ENCODE data around the gene SELENOM.

The SELENOM gene, protein sequence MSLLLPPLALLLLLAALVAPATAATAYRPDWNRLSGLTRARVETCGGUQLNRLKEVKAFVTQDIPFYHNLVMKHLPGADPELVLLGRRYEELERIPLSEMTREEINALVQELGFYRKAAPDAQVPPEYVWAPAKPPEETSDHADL

GRCh38 chr22:31107178-31107893, at the start of gene SELENOM:
SELENOM (minus strand) TSS chr22:31107568; CDS start chr22:31107505, 63 bp downstream.
- Mint-ChIP-seq H3K9me3 (no peaks in the 10 kb centered on the region), H3K4me3 (peak within 1 kb of the TSS; percentile 79), H3K4me1 (ENCODE audit: low read depth) (peaks cover 6% of the 10 kb centered on the region), H3K27ac (peak within 1 kb of the TSS; percentile 5), H3K36me3 (ENCODE audit: low read depth) (no peaks in the 10 kb centered on the region), H3K27me3 (ENCODE audit: low read depth) (no peaks in the 10 kb centered on the region)

DNA sequence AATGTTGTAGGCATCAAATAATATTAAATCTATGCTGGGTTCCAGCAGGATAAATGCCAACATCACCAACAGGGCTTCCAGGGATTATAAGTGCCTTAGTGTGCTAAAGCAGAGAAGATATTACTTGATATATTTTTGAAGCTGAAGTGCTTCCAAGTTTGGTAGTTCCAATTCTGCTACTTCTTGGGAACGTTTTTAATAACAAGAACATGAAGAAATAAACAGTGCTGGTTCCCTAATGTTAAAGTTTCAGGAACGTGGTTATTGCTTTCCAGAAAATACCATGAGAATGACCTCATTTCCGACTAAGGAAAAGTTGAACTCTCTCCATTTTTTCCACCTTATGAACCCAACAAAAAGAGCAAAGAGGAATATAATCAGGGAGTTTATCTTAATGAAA, 48.1 kb upstream of the SELENOM start:
- Mint-ChIP-seq H3K27ac (no peak overlapping the region), H3K9me3 (no peaks in the 10 kb centered on the region), H3K4me1 (ENCODE audit: low read depth) (peaks cover 7% of the 10 kb centered on the region), H3K4me3 (no peak overlapping the region), H3K27me3 (ENCODE audit: low read depth) (peaks cover 13% of the 10 kb centered on the region), H3K36me3 (ENCODE audit: low read depth) (peaks cover 2% of the 10 kb centered on the region)

GRCh38 chr22:31154975-31155374, 47.6 kb upstream of the SELENOM start:
- H3K27ac Mint-ChIP-seq = no peak overlapping the region
- peaks cover 13% of the 10 kb centered on the region for H3K27me3 Mint-ChIP-seq (ENCODE audit: low read depth)
- H3K4me1 Mint-ChIP-seq (ENCODE audit: low read depth) = peaks cover 6% of the 10 kb centered on the region
- H3K4me3 Mint-ChIP-seq = no peak overlapping the region
- peaks cover under 1% of the 10 kb centered on the region for H3K36me3 Mint-ChIP-seq (ENCODE audit: low read depth)
- H3K9me3 Mint-ChIP-seq = no peaks in the 10 kb centered on the region

- no peaks in the 10 kb centered on the region for H3K9me3 Mint-ChIP-seq
- H3K36me3 Mint-ChIP-seq (ENCODE audit: low read depth) = no peaks in the 10 kb centered on the region
- H3K27me3 Mint-ChIP-seq (ENCODE audit: low read depth) = peaks cover 3% of the 10 kb centered on the region
- H3K27ac Mint-ChIP-seq = no peak overlapping the region
- H3K4me3 Mint-ChIP-seq = no peak overlapping the region
- no peaks in the 10 kb centered on the region for H3K4me1 Mint-ChIP-seq (ENCODE audit: low read depth)
Observed at GRCh38 chr22:31153357-31153756, 46.0 kb upstream of the SELENOM start.

- Mint-ChIP-seq H3K27me3 (ENCODE audit: low read depth) (peaks cover 3% of the 10 kb centered on the region), H3K4me1 (ENCODE audit: low read depth) (no peaks in the 10 kb centered on the region), H3K27ac (no peak overlapping the region), H3K9me3 (peaks cover 3% of the 10 kb centered on the region), H3K4me3 (no peak overlapping the region), H3K36me3 (ENCODE audit: low read depth) (no peaks in the 10 kb centered on the region)
Observed at GRCh38 chr22:31151872-31152271, 44.5 kb upstream of the SELENOM start.

GRCh38 chr22:31150615-31151014, 43.2 kb upstream of the SELENOM start:
- no peaks in the 10 kb centered on the region for H3K4me1 Mint-ChIP-seq (ENCODE audit: low read depth)
- H3K27ac Mint-ChIP-seq = no peak overlapping the region

GRCh38 chr22:31148953-31149627, 41.7 kb upstream of the SELENOM start:
- no peak overlapping the region for H3K4me3 Mint-ChIP-seq
- peaks cover 3% of the 10 kb centered on the region for H3K9me3 Mint-ChIP-seq
- no peaks in the 10 kb centered on the region for H3K27me3 Mint-ChIP-seq (ENCODE audit: low read depth)
- H3K4me1 Mint-ChIP-seq (ENCODE audit: low read depth) = peaks cover 3% of the 10 kb centered on the region
- H3K36me3 Mint-ChIP-seq (ENCODE audit: low read depth) = no peaks in the 10 kb centered on the region
- H3K27ac Mint-ChIP-seq = no peak overlapping the region

More at GRCh38 chr22:31150615-31151014, 43.2 kb upstream of the SELENOM start:
- peaks cover 3% of the 10 kb centered on the region for H3K9me3 Mint-ChIP-seq
- H3K4me3 Mint-ChIP-seq = no peak overlapping the region
- peaks cover 2% of the 10 kb centered on the region for H3K27me3 Mint-ChIP-seq (ENCODE audit: low read depth)
- H3K36me3 Mint-ChIP-seq (ENCODE audit: low read depth) = no peaks in the 10 kb centered on the region

GRCh38 chr22:31148488-31148887, 41.1 kb upstream of the SELENOM start:
- no peak overlapping the region for H3K4me3 Mint-ChIP-seq
- H3K4me1 Mint-ChIP-seq (ENCODE audit: low read depth) = peaks cover 8% of the 10 kb centered on the region
- H3K9me3 Mint-ChIP-seq = peaks cover 3% of the 10 kb centered on the region
- H3K27me3 Mint-ChIP-seq (ENCODE audit: low read depth) = no peaks in the 10 kb centered on the region
- no peak overlapping the region for H3K27ac Mint-ChIP-seq
- no peaks in the 10 kb centered on the region for H3K36me3 Mint-ChIP-seq (ENCODE audit: low read depth)

DNA sequence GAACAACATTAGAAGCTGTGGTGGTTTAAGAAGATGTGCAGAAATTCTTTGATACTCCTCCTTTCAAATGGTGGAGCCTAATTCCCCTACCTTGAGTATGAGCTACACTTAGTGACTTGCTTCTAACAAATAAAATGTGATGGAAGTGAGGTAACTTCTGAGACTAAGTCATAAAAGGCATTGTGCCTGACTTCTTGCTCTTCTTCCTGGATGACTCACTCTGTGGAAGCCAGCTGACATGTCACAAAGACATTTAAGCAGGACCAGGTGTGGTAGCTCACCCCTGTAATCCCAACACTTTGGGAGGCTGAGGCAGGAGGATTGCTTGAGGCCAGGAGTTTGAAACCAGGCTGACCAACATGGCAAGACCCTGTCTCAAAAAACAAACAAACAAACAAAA, 36.9 kb upstream of the SELENOM start:
- Mint-ChIP-seq H3K9me3 (peaks cover 3% of the 10 kb centered on the region), H3K27ac (no peak overlapping the region), H3K27me3 (ENCODE audit: low read depth) (no peaks in the 10 kb centered on the region), H3K4me1 (ENCODE audit: low read depth) (peaks cover 11% of the 10 kb centered on the region), H3K4me3 (no peak overlapping the region), H3K36me3 (ENCODE audit: low read depth) (no peaks in the 10 kb centered on the region)

DNA sequence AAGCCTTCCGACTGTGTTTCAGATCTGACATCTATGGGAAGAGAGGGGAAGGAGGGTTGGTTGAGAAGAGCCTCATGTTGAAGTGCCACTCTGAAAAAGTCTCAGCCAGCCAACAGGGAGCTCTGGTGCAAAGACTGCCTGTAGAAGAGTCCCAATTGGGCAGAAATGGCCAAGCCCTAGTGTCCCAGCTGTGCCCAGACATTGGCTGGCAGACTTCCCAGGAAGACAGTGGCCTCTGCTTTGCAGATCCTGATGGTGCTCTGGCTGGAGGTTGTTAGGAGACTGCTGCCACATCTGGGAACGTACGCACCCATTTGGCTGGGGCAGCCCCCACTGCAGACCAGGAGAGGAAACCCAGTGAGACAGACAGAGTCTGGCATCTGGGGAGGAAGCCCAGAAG, 36.2 kb upstream of the SELENOM start:
- Mint-ChIP-seq H3K27me3 (ENCODE audit: low read depth) (no peaks in the 10 kb centered on the region), H3K4me3 (no peak overlapping the region), H3K4me1 (ENCODE audit: low read depth) (peaks cover 11% of the 10 kb centered on the region), H3K36me3 (ENCODE audit: low read depth) (no peaks in the 10 kb centered on the region), H3K9me3 (peaks cover 3% of the 10 kb centered on the region), H3K27ac (no peak overlapping the region)

- Mint-ChIP-seq H3K9me3 (peaks cover 3% of the 10 kb centered on the region), H3K27me3 (ENCODE audit: low read depth) (no peaks in the 10 kb centered on the region), H3K27ac (no peak overlapping the region), H3K4me3 (no peak overlapping the region), H3K4me1 (ENCODE audit: low read depth) (peaks cover 11% of the 10 kb centered on the region), H3K36me3 (ENCODE audit: low read depth) (no peaks in the 10 kb centered on the region)
Observed at GRCh38 chr22:31143038-31143437, 35.7 kb upstream of the SELENOM start.

DNA sequence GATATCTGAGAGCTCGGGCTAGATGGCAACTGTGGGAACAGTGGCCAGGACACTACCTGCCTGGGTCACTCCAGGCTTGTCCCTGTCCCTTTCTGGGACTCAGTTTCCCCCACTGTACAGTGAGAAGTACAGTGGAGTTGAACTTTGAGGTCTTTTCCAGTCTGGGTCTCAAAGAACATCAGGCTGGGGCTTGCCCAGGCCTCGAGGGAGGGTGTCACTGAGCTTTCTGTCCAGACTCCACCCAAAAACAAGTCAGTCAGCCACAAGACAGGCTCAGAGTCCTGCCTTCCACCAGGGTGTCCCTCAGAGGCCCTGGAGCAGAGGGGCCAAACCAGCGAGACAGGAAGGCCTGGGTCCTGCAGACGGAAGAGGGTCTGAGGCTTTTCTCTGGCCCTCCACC, 34.9 kb upstream of the SELENOM start:
- Mint-ChIP-seq H3K27me3 (ENCODE audit: low read depth) (no peaks in the 10 kb centered on the region), H3K4me1 (ENCODE audit: low read depth) (peaks cover 11% of the 10 kb centered on the region), H3K36me3 (ENCODE audit: low read depth) (no peaks in the 10 kb centered on the region), H3K9me3 (peaks cover 3% of the 10 kb centered on the region), H3K4me3 (no peak overlapping the region), H3K27ac (no peak overlapping the region)

- no peaks in the 10 kb centered on the region for H3K27me3 Mint-ChIP-seq (ENCODE audit: low read depth)
- H3K4me3 Mint-ChIP-seq = no peak overlapping the region
- no peaks in the 10 kb centered on the region for H3K36me3 Mint-ChIP-seq (ENCODE audit: low read depth)
- no peaks in the 10 kb centered on the region for H3K9me3 Mint-ChIP-seq
- peaks cover 11% of the 10 kb centered on the region for H3K4me1 Mint-ChIP-seq (ENCODE audit: low read depth)
- H3K27ac Mint-ChIP-seq = no peak overlapping the region
Observed at GRCh38 chr22:31141551-31141950, 34.2 kb upstream of the SELENOM start.

DNA sequence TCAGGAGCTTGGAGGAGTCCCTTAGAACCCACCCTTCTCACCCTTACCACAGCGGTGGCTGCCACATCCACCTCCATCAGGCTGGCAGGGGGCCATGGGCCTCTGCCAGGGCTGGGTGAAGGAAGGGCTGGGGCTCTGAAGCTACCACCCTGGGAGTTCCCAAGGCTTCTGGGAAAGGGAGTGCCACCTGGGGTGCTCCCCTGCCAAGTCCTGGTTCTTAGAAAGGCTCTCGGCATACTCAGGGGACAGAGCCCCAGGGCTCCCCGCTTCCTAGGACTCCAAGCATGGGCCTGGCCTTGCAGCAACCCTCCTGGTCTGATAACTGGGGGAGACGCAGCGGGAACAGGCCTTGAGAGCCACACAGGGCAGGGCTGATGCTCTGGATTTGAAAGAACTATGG, 33.4 kb upstream of the SELENOM start:
- no peak overlapping the region for H3K27ac Mint-ChIP-seq

More for the DNA sequence above, 33.4 kb upstream of the SELENOM start:
- Mint-ChIP-seq H3K4me3 (no peak overlapping the region), H3K27me3 (ENCODE audit: low read depth) (no peaks in the 10 kb centered on the region), H3K4me1 (ENCODE audit: low read depth) (peaks cover 11% of the 10 kb centered on the region), H3K9me3 (no peaks in the 10 kb centered on the region), H3K36me3 (ENCODE audit: low read depth) (no peaks in the 10 kb centered on the region)

All from T-helper 1 cell treated with Interleukin-12 subunit alpha and Interleukin-12 subunit beta and Interleukin-4 antibody, amounts not matched to agents 30 μg/mL and 1 μg/mL, for 36 hours (primary cell).